GM12878 (cell line): ENCODE data around the gene CNGB1. TPM values are rescaled to one million over a fixed set of nuclear protein-coding genes. Genes with fewer than 3 reads are reported as not detected.

Experiments used
- ATAC-seq: fragments of 200-7000 bp; cut with Tn5 transposase; 3 replicates; pipeline ENCODE4 v1.9.1; 2020; ENCODE audit warnings: mild to moderate bottlenecking, moderate library complexity
- BruUV-seq: library from RNA; stranded (reverse); fragments of 400-500 nt; replicated peaks from 2 replicates; lab custom pipeline; 2021; lab: Mats Ljungman, UMichigan
- CTCF ChIA-PET: fragments of 300-600 bp; sonication (Branson Sonifier 250); formaldehyde crosslinking; extraction: SDS; loops from one replicate; lab custom pipeline; 2021; ENCODE audit warnings: inconsistent platforms; lab: Yijun Ruan, JAX
- POLR2A ChIA-PET: fragments of 350-600 bp; formaldehyde crosslinking; extraction: SDS; loops from one replicate; lab custom pipeline; 2021; ENCODE audit warnings: inconsistent platforms; lab: Charles Lee
- RAD21 ChIA-PET: fragments of 300-600 bp; sonication (Branson Sonifier 250); formaldehyde crosslinking; loops from one replicate; lab custom pipeline; 2023; ENCODE audit warnings: antibody characterized with exemption; ENCODE audit not compliant: unreplicated experiment; lab: Charles Lee
- SMC1A ChIA-PET: fragments of 300-600 bp; sonication (Branson Sonifier 250); formaldehyde crosslinking; loops from one replicate; lab custom pipeline; 2023; ENCODE audit not compliant: unreplicated experiment, uncharacterized antibody; lab: Charles Lee
- DNase-seq: peaks from one replicate; pipeline ENCODE4 v3.0.0-alpha.2; 2011; ENCODE audit warnings: low read depth, low spot score
- FAIRE-seq: peaks from 3 replicates; lab custom pipeline; 2011; peaks lifted over from hg19 to GRCh38; lab: Jason Lieb, UNC
- H2AFZ ChIP-seq: 2 replicates; pipeline ENCODE4 v1.6.0; 2011; ENCODE audit warnings: low read depth, low read length, control low read depth; ENCODE audit not compliant: control insufficient read depth
- H3K27ac ChIP-seq: 2 replicates; pipeline ENCODE4 v1.5.1; 2011; ENCODE audit warnings: control low read depth; ENCODE audit not compliant: control insufficient read depth, insufficient read depth
- H3K27me3 ChIP-seq, 2 experiments: replicated peaks in 1 of 2; 2 replicates each; pipeline versions ENCODE4 v1.6.0 to v1.6.1; 2011; ENCODE audit warnings: low read length in 1 of 2; ENCODE audit not compliant: control insufficient read depth in 2 of 2, insufficient read depth in 2 of 2
- H3K36me3 ChIP-seq, 2 experiments: 2 replicates each; pipeline ENCODE4 v1.5.1; 2011; ENCODE audit warnings: low read length in 1 of 2; ENCODE audit not compliant: control insufficient read depth in 2 of 2, insufficient read depth in 2 of 2
- H3K4me1 ChIP-seq: 2 replicates; pipeline ENCODE4 v1.6.1; 2011; ENCODE audit warnings: mild to moderate bottlenecking, low read length, moderate library complexity, mixed read lengths; ENCODE audit not compliant: control insufficient read depth, insufficient read depth
- H3K4me2 ChIP-seq: 2 replicates; pipeline ENCODE4 v1.6.0; 2011; ENCODE audit warnings: control low read depth; ENCODE audit not compliant: control insufficient read depth, insufficient read depth
- H3K4me3 ChIP-seq: fragments of 200-600 bp; sonication (generic); 2 replicates; pipeline ENCODE4 v1.5.1; 2016
- H3K79me2 ChIP-seq: 2 replicates; pipeline ENCODE4 v1.6.0; 2011; ENCODE audit warnings: low read length; ENCODE audit not compliant: control insufficient read depth, insufficient read depth
- H3K9ac ChIP-seq: 2 replicates; pipeline ENCODE4 v1.8.0; 2011; ENCODE audit warnings: low read length, control low read depth, mixed read lengths; ENCODE audit not compliant: control insufficient read depth, insufficient read depth
- H3K9me3 ChIP-seq: replicated peaks from 3 replicates; pipeline ENCODE4 v1.5.1; 2011; ENCODE audit warnings: mild to moderate bottlenecking, low read length; ENCODE audit not compliant: control insufficient read depth, insufficient read depth
- H4K20me1 ChIP-seq: 2 replicates; pipeline ENCODE4 v1.6.0; 2011; ENCODE audit not compliant: control insufficient read depth, insufficient read depth
- ATF3 ChIP-seq: IDR thresholded peaks from 2 replicates; pipeline ENCODE4 v1.6.1; 2011; ENCODE audit warnings: low read depth, mild to moderate bottlenecking, low read length, moderate library complexity, borderline replicate concordance; ENCODE audit errors: extremely low read depth
- E2F8 ChIP-seq: fragments of 450-650 bp; IDR thresholded peaks from 2 replicates; pipeline ENCODE4 v1.6.1; 2018; ENCODE audit warnings: mild to moderate bottlenecking, low read depth, moderate library complexity; ENCODE audit not compliant: partially characterized antibody
- ETV6 ChIP-seq, 2 experiments: fragments of 450-650 bp in 1 of 2; IDR thresholded peaks in 1 of 2; conservative IDR thresholded peaks in 1 of 2; 2 replicates each; pipeline ENCODE4 v1.6.1; 2014; ENCODE audit warnings: antibody characterized with exemption in 1 of 2, borderline replicate concordance in 1 of 2, low read depth in 1 of 2, mild to moderate bottlenecking in 1 of 2, moderate library complexity in 1 of 2
- PKNOX1 ChIP-seq: fragments of 450-650 bp; IDR thresholded peaks from 2 replicates; pipeline ENCODE4 v1.6.1; 2016; ENCODE audit warnings: mild to moderate bottlenecking
- PML ChIP-seq: IDR thresholded peaks from 2 replicates; pipeline ENCODE4 v1.6.1; 2012; ENCODE audit warnings: low read length, inconsistent platforms
- POLR2AphosphoS5 ChIP-seq: IDR thresholded peaks from 2 replicates; pipeline ENCODE4 v1.6.1; 2011; ENCODE audit warnings: mild to moderate bottlenecking, low read length, inconsistent platforms
- SMC3 ChIP-seq: IDR thresholded peaks from 2 replicates; pipeline ENCODE4 v1.6.1; 2011; ENCODE audit warnings: low read length, improper control_type of control experiment, borderline replicate concordance
- TCF7 ChIP-seq: IDR thresholded peaks from 2 replicates; pipeline ENCODE4 v1.6.1; 2014; ENCODE audit warnings: antibody characterized with exemption, borderline replicate concordance
- ZNF207 ChIP-seq: fragments of 450-650 bp; IDR thresholded peaks from 2 replicates; pipeline ENCODE4 v1.6.1; 2014; ENCODE audit warnings: antibody characterized with exemption, mild to moderate bottlenecking, borderline replicate concordance
- WGBS: methylation state at CpG from one replicate; pipeline ENCODE4 v1.1.6; 2016; ENCODE audit warnings: low lambda C conversion rate; ENCODE audit not compliant: insufficient replicate concordance, insufficient coverage; ENCODE audit errors: missing lambda C conversion rate; 5-methylcytosine and 5-hydroxymethylcytosine counted together
- in situ Hi-C: fragments of 300-500 bp; cut with MboI; formaldehyde crosslinking; loops from 9 replicates; pipeline ENCODE4 v1.14.3; 2018; ENCODE audit warnings: mixed read lengths
- intact Hi-C: fragments of 100-400 bp; cut with micrococcal nuclease; formaldehyde crosslinking; loops from one replicate; pipeline ENCODE4 v1.14.2; 2022; ENCODE audit not compliant: unreplicated experiment
- polyA plus RNA-seq, 11 experiments: library from polyadenylated mRNA; depleted of rRNA in 4 of 11; unstranded in 6 of 11; stranded (reverse) in 5 of 11; fragments of >200 nt; fragmentation: Nextera tagmentation in 4 of 11; fragmentation: Illumina TruSeq in 1 of 11; extraction: Ambion mirVana in 4 of 11; extraction: Trizol in 1 of 11; gene quantifications; 1 replicate in 1 of 11; 2 replicates in 10 of 11; pipeline versions ENCODE4 v1.2.1 to v1.2.3, GENCODE V29; 2011 to 2016; ENCODE audit warnings: inconsistent platforms in 2 of 11, missing spikeins in 2 of 11, low read depth in 1 of 11
- total RNA-seq, 4 experiments: library from RNA; depleted of rRNA in 3 of 4; stranded (reverse); fragments of >200 nt in 3 of 4; fragmentation: Illumina TruSeq in 1 of 4; extraction: Trizol in 1 of 4; gene quantifications; 2 replicates each; pipeline versions ENCODE4 v1.2.1 to v1.2.3, GENCODE V29; 2013 to 2021

Gene CNGB1
- total and polyA plus RNA-seq, 10 of the 15 experiments (the other 5 are each of a cell fraction or from before 2014, with no cell fraction given): 0.03 TPM; not detected in 9

GRCh38 chr16:57952909-57953308 is 18.0 kb downstream of the CNGB1 start:
- no TSS peak for BruUV-seq
- ChIA-PET POLR2A (interaction anchor here (1.3 kb wide), 1 partner anchor 89 kb away, joined by 3 read pairs; no protein-coding TSS in a partner anchor), RAD21 (no interaction called here), SMC1A (no interaction called here), CTCF (no interaction called here)
- ATAC-seq (no peak), FAIRE-seq (no peak), DNase-seq (no peak)
- no peaks in the 10 kb centered on the region for H3K27me3 ChIP-seq
- no peaks in the 10 kb centered on the region for H3K4me1 ChIP-seq
- no peak overlapping the region for H3K4me2 ChIP-seq
- H3K9ac ChIP-seq: no peak overlapping the region
- H3K27ac ChIP-seq: no peak overlapping the region
- H4K20me1 ChIP-seq: no peaks in the 10 kb centered on the region
- in situ Hi-C loops: no loop called here
- H3K36me3 ChIP-seq: no peaks in the 10 kb centered on the region
- no peak overlapping the region for H3K4me3 ChIP-seq
- WGBS: 59% methylated on average over 9 of the region's 9 CpGs
- H2AFZ ChIP-seq: no peak overlapping the region
- no peak for TF ChIP-seq E2F8
- TF ChIP-seq TCF7: no peak
- no peak for TF ChIP-seq ATF3
- TF ChIP-seq POLR2AphosphoS5: no peak
- TF ChIP-seq PML: no peak
- TF ChIP-seq ZNF207: no peak
- TF ChIP-seq PKNOX1: no peak
- no peak for TF ChIP-seq SMC3
- no peak for TF ChIP-seq ETV6 (conservative IDR thresholded peaks at IDR 0.05 in 1 of 2, IDR thresholded peaks at IDR 0.05 in 1 of 2; ENCODE audit: borderline replicate concordance in 1 of 2, low read depth in 1 of 2)
- H3K9me3 ChIP-seq: no peaks in the 10 kb centered on the region
- intact Hi-C loops: no loop called here
- no peaks in the 10 kb centered on the region for H3K79me2 ChIP-seq
